Left ventricle myocardium inferior (tissue), 1 donor: ENCODE data around the gene PIK3R4. TPM values are rescaled to one million over a fixed set of nuclear protein-coding genes. Genes with fewer than 3 reads are reported as not detected.

Source experiments
- DNase-seq: peaks from one replicate; pipeline ENCODE4 v3.0.0-alpha.2; 2020
- H3K27ac ChIP-seq: fragments of 200-600 bp; replicated peaks from 2 replicates; pipeline ENCODE4 v1.8.0; 2021
- H3K27me3 ChIP-seq: fragments of 200-600 bp; 2 replicates; pipeline ENCODE4 v1.8.0; 2021; ENCODE audit warnings: low read depth
- H3K36me3 ChIP-seq: fragments of 200-600 bp; 2 replicates; pipeline ENCODE4 v1.8.0; 2021
- H3K4me1 ChIP-seq: fragments of 200-600 bp; 2 replicates; pipeline ENCODE4 v1.8.0; 2021
- H3K4me3 ChIP-seq: fragments of 200-600 bp; 2 replicates; pipeline ENCODE4 v1.8.0; 2021; ENCODE audit warnings: mild to moderate bottlenecking, moderate library complexity
- H3K9me3 ChIP-seq: fragments of 200-600 bp; replicated peaks from 2 replicates; pipeline ENCODE4 v1.8.0; 2021
- CTCF ChIP-seq: fragments of 200-600 bp; IDR thresholded peaks from 2 replicates; pipeline ENCODE4 v1.8.0; 2021; ENCODE audit warnings: antibody characterized with exemption, mild to moderate bottlenecking, borderline replicate concordance
- intact Hi-C: fragments of 100-400 bp; cut with micrococcal nuclease; formaldehyde crosslinking; loops from one replicate; pipeline ENCODE4 v1.11.0; 2022
- long read RNA-seq: library from polyadenylated mRNA; unstranded; transcript quantifications from one replicate; pipeline ENCODE4 v2.0.0, GENCODE V29; 2021
- total RNA-seq: library from RNA; stranded (reverse); fragmentation: NEBNext Ultra II Directional; extraction: Animal tissue kit (Norgen Biotek cat#: 25700); gene quantifications from one replicate; pipeline ENCODE4 v1.2.1, GENCODE V29; 2021
- donor health status: DM: no; HTN: yes; CAD: no; lungs with severe emphysema.

PIK3R4 gene
- 13.8 TPM for total RNA-seq
- long read RNA-seq, full-length matches to known transcripts = 12 of 17 reads
- long read RNA-seq, partial matches to known transcripts = 1 of 17 reads
- long read RNA-seq, other reads (novel, unspliced or antisense) = 4 of 17 reads

- DNase-seq = peak; percentile 89
- Histone ChIP-seq H3K4me3 (peak within 1 kb of the TSS; percentile 91), H3K27ac (peak within 1 kb of the TSS; percentile 88), H3K9me3 (no peaks in the 10 kb centered on the region), H3K4me1 (peaks cover 61% of the 10 kb centered on the region), H3K36me3 (peaks cover 23% of the 10 kb centered on the region), H3K27me3 (no peaks in the 10 kb centered on the region)
- no peak for TF ChIP-seq CTCF
- intact Hi-C loops = no loop called here
Observed at GRCh38 chr3:130746246-130747039, at the start of gene PIK3R4. Gene PIK3R4 (minus strand): TSS chr3:130746829. CDS start chr3:130745218, 1,611 bp downstream.

- Histone ChIP-seq H3K9me3 (no peaks in the 10 kb centered on the region), H3K27me3 (no peaks in the 10 kb centered on the region), H3K4me1 (no peaks in the 10 kb centered on the region), H3K27ac (no peak overlapping the region), H3K4me3 (no peak overlapping the region), H3K36me3 (no peaks in the 10 kb centered on the region)
- intact Hi-C loops = no loop called here
- no peak for DNase-seq
- TF ChIP-seq CTCF = no peak
Observed at GRCh38 chr3:130795396-130795795, 48.8 kb upstream of the PIK3R4 start.

GRCh38 chr3:130792246-130792645, 45.6 kb upstream of the PIK3R4 start:
- no peak for DNase-seq
- Histone ChIP-seq H3K4me3 (no peak overlapping the region), H3K27ac (no peak overlapping the region), H3K4me1 (no peaks in the 10 kb centered on the region), H3K9me3 (no peaks in the 10 kb centered on the region), H3K27me3 (peaks cover 5% of the 10 kb centered on the region), H3K36me3 (no peaks in the 10 kb centered on the region)
- intact Hi-C loops = no loop called here
- no peak for TF ChIP-seq CTCF

- Histone ChIP-seq H3K4me1 (peaks cover 4% of the 10 kb centered on the region), H3K36me3 (no peaks in the 10 kb centered on the region), H3K27me3 (peaks cover 5% of the 10 kb centered on the region), H3K9me3 (no peaks in the 10 kb centered on the region), H3K27ac (no peak overlapping the region), H3K4me3 (no peak overlapping the region)
- DNase-seq = no peak
- intact Hi-C loops = no loop called here
- no peak for TF ChIP-seq CTCF
Observed at GRCh38 chr3:130789782-130790322, 43.2 kb upstream of the PIK3R4 start.

GRCh38 chr3:130787422-130788068, 40.9 kb upstream of the PIK3R4 start:
- no peak for DNase-seq
- intact Hi-C loops = no loop called here
- no peak overlapping the region for H3K4me3 ChIP-seq
- H3K36me3 ChIP-seq = no peaks in the 10 kb centered on the region
- peaks cover 9% of the 10 kb centered on the region for H3K4me1 ChIP-seq
- TF ChIP-seq CTCF = no peak
- no peaks in the 10 kb centered on the region for H3K9me3 ChIP-seq
- peaks cover 5% of the 10 kb centered on the region for H3K27me3 ChIP-seq
- no peak overlapping the region for H3K27ac ChIP-seq
